RWPE2 (cell line): Measurements from ENCODE around the gene DYRK1B.

Experiments used
- ATAC-seq: fragments of 200-7000 bp; cut with Tn5 transposase; 3 replicates; pipeline ENCODE4 v1.9.1; 2021; ENCODE audit warnings: low read depth
- DNase-seq: peaks from one replicate; pipeline ENCODE4 v3.0.0-alpha.2; 2020; ENCODE audit warnings: low spot score
- H3K27ac ChIP-seq: fragments of 450-650 bp; 2 replicates; pipeline ENCODE4 v1.5.1; 2017; ENCODE audit warnings: mild to moderate bottlenecking; ENCODE audit not compliant: poor library complexity, severe bottlenecking
- H3K27me3 ChIP-seq: fragments of 250-450 bp; sonication (Bioruptor Pico); 2 replicates; pipeline ENCODE4 v1.5.1; 2021; ENCODE audit warnings: mild to moderate bottlenecking, moderate library complexity; ENCODE audit not compliant: insufficient read depth, poor library complexity, severe bottlenecking
- H3K36me3 ChIP-seq: fragments of 250-450 bp; sonication (Bioruptor Pico); 2 replicates; pipeline ENCODE4 v1.5.1; 2020; ENCODE audit warnings: low read depth, mild to moderate bottlenecking, moderate library complexity
- H3K4me1 ChIP-seq: fragments of 250-450 bp; sonication (Bioruptor Pico); 2 replicates; pipeline ENCODE4 v1.5.1; 2021; ENCODE audit warnings: mild to moderate bottlenecking, moderate library complexity; ENCODE audit not compliant: insufficient read depth, poor library complexity, severe bottlenecking
- H3K4me3 ChIP-seq: fragments of 250-450 bp; sonication (Bioruptor Pico); 2 replicates; pipeline ENCODE4 v1.5.1; 2021; ENCODE audit warnings: mild to moderate bottlenecking, moderate library complexity; ENCODE audit not compliant: severe bottlenecking
- H3K9me3 ChIP-seq: fragments of 250-450 bp; sonication (Bioruptor Pico); 2 replicates; pipeline ENCODE4 v1.5.1; 2021; ENCODE audit warnings: mild to moderate bottlenecking, moderate library complexity; ENCODE audit not compliant: severe bottlenecking
- CTCF ChIP-seq: fragments of 450-650 bp; IDR thresholded peaks from one replicate; pipeline ENCODE4 v1.5.1; 2017; ENCODE audit warnings: mild to moderate bottlenecking, moderate library complexity; ENCODE audit not compliant: poor library complexity, severe bottlenecking

The DYRK1B gene

DNA sequence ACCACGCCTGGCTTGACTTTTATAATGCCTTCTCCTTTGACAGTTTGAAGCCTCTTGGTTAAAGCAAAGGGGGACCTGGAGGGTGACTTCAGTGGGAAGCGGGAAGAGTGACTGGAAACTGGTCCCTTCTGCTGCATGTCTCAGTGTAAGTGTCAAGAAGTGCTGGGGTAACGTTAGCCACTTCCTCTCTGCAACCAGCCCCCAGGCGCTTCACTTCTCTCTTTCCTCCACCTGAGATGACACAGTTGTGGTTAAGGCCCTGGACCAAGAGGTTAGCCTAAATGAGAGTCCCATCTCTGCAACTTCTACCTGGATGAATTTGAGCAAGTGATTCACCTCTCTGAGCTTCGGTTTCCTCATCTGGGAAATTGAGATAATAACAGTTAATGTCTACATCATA, 39.0 kb downstream of the DYRK1B start:
- no peaks in the 10 kb centered on the region for H3K36me3 ChIP-seq
- H3K9me3 ChIP-seq: no peaks in the 10 kb centered on the region
- DNase-seq: no peak
- ATAC-seq: no peak
- no peak for TF ChIP-seq CTCF
- peaks cover 18% of the 10 kb centered on the region for H3K27me3 ChIP-seq
- no peaks in the 10 kb centered on the region for H3K4me1 ChIP-seq
- no peak overlapping the region for H3K27ac ChIP-seq
- no peak overlapping the region for H3K4me3 ChIP-seq

GRCh38 chr19:39792999-39793546, 40.9 kb downstream of the DYRK1B start:
- H3K36me3 ChIP-seq: no peaks in the 10 kb centered on the region
- peaks cover 15% of the 10 kb centered on the region for H3K27me3 ChIP-seq
- H3K4me1 ChIP-seq: no peaks in the 10 kb centered on the region
- peak; percentile 92 for TF ChIP-seq CTCF
- H3K4me3 ChIP-seq: peak overlapping the region; percentile 23
- peak; percentile 93 for ATAC-seq
- no peak overlapping the region for H3K27ac ChIP-seq
- no peak for DNase-seq
- H3K9me3 ChIP-seq: no peaks in the 10 kb centered on the region

- DNase-seq: no peak
Observed at GRCh38 chr19:39788244-39788643, 45.7 kb downstream of the DYRK1B start.

DNA sequence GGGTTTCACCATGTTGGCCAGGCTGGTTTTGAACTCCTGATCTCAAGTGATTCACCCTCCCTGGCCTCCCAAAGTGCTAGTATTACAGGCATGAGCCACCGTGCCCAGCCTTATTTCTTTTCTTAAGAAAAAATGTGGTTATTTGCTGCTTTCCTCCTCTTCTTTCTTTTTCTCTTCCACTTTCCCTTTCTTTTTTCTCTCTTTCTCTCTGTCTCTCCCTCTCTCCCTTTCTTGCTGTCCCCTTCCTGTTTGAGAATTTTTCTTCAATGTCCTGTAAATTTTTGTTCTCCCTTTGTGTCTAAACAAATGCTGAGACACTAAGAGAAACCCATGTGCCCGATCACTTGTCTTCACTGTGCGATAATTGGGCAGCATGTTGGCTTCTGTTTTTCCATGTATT, 53.1 kb downstream of the DYRK1B start:
- no peak for TF ChIP-seq CTCF
- Histone ChIP-seq H3K4me3 (no peak overlapping the region), H3K9me3 (no peaks in the 10 kb centered on the region), H3K27me3 (peaks cover 4% of the 10 kb centered on the region), H3K27ac (no peak overlapping the region), H3K4me1 (no peaks in the 10 kb centered on the region), H3K36me3 (no peaks in the 10 kb centered on the region)
- ATAC-seq (no peak), DNase-seq (no peak)

More at GRCh38 chr19:39788244-39788643, 45.7 kb downstream of the DYRK1B start:
- Histone ChIP-seq H3K4me3 (no peak overlapping the region), H3K4me1 (no peaks in the 10 kb centered on the region), H3K36me3 (no peaks in the 10 kb centered on the region), H3K27me3 (no peaks in the 10 kb centered on the region), H3K9me3 (no peaks in the 10 kb centered on the region), H3K27ac (no peak overlapping the region)
- no peak for TF ChIP-seq CTCF
- no peak for ATAC-seq

- ATAC-seq: no peak
- Histone ChIP-seq H3K36me3 (no peaks in the 10 kb centered on the region), H3K4me1 (no peaks in the 10 kb centered on the region), H3K9me3 (no peaks in the 10 kb centered on the region), H3K4me3 (no peak within 1 kb of the TSS), H3K27ac (no peak within 1 kb of the TSS), H3K27me3 (peaks cover 14% of the 10 kb centered on the region)
- no peak for DNase-seq
- TF ChIP-seq CTCF: no peak
Observed at GRCh38 chr19:39778763-39779162, 55.2 kb downstream of the DYRK1B start, which contains the start of gene LEUTX. LEUTX (plus strand) TSS chr19:39778854; CDS start chr19:39778921, 67 bp downstream.
